ENCODE results near the gene DYNC1H1. TPM values are rescaled to one million over a fixed set of nuclear protein-coding genes. Genes with fewer than 3 reads are reported as not detected.
A peak's percentile ranks its signal among the peaks of the same experiment; 100 is the strongest.

Gene DYNC1H1
- total RNA-seq, 1 donor from 2014 or later, result 564 TPM

DNA sequence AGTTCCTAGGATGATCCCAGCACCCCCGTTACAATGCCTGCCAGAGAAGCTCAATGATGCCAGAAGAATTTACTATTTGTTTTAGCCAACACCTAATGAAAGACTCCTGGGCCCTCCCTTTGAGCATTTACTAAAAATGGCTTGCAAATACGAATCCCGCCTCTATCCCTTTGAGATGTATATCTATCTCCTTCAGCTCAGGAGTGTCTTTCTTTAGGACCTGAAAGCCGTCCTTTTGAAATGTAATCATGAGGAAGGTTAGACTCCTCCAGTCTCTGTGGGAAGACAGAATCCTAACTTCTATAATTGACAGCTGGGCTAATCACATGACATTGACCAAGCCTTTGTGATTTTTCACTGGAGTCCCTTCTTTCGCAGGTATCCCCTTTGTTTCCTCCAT is 19.2 kb upstream of the DYNC1H1 start:
- DNase-seq, result no peak

DNA sequence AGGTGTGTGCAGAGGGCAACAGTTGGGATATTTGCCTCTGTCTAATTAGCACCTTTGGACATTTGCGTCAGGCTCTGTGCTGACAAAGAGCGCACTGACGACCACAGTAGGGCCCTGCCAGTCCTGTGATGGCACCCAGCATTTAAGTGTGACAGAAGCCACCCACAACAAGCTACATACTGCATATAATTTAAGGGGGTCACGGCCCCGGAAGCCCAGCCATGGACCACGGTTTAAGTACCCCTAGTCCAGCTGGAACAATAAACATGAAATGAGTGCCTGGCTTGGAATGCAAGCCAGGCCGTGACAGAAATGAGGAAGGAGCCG is 16.8 kb upstream of the DYNC1H1 start:
- DNase-seq, result no peak

DNA sequence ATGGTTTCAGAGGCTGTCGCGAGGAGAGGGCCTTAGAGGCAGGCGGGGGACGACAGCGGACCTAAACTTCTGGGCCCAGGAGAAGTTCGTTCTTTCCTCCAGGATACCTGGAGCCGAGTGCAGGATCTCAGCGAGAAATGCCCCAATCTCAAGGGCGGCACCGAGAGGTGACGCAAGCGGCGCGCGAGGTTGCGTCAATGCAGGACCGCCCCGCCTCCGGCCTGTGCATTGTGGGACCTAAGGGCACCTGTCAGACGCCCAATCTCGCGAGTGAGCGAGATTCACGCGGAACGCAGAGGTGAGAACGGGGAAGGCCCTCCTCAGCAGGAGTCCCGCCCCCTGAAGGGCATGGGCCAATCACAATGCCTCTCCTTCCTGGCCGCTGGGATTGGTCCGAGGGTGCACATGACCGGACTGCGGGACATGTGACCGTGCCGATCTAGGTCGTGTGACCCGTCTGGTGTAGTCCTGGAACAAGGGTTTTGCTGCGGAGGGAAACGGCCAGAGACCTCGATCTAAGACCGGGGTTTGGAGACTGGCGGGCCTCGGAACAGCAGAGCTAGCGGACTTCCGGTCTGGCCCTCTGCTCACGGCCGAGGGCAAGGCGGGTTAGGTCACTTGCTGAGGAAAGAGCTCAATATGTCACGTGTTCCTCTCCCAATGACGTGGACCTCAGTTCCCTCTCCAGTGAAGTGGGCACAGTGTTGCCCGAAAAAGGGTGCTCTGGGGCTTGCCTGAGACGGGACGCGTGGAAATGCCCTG is 16.3 kb upstream of the DYNC1H1 start:
- DNase-seq, result peak; percentile 100

DNA sequence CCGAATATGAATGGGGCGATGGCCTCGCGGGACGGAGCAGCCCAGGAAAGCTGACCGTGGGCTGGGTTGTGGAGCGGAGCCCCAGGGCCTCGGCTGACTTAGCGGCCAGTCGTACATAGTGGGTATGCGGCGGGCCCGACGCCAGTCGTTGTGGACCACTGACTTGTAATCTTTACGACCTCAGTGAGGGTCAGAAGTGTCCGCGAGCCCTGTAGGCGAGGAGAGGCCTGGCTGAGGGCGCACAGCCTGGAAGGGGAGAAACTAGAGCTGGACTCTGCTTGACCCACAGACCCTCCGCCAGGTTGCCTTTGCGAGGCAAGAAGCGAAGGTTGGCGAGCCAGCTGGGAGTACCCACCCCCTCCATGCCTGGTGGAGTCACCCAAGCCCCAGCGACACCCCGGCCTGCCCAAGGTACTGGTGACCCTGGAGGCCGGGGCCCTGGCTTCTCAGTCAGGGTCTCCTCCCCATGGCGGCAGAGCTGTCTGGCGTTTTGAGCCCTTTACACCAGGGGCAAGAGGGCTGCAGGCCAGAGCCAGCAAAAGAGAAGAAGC is 15.6 kb upstream of the DYNC1H1 start:
- DNase-seq, result no peak

DNA sequence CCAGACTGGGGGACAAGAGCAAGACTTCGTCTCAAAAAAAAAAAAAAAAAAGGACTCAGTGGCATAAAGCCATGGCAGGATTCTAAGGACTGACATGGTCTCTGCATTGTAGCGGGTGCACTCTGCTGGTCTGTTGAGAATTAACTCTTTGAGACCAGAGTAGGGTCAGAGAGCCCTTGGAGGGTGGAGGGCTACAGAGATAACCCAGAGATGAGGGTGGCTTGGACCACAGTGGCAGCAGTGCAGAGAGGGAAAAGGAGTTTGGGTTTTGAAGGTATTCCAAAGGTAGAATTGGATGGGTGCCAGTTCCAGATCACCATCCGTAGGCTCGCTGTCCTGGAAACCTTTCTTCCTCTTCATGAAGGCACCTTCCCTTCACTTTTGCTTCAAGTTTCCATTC is 14.3 kb upstream of the DYNC1H1 start:
- DNase-seq, result no peak

DNA sequence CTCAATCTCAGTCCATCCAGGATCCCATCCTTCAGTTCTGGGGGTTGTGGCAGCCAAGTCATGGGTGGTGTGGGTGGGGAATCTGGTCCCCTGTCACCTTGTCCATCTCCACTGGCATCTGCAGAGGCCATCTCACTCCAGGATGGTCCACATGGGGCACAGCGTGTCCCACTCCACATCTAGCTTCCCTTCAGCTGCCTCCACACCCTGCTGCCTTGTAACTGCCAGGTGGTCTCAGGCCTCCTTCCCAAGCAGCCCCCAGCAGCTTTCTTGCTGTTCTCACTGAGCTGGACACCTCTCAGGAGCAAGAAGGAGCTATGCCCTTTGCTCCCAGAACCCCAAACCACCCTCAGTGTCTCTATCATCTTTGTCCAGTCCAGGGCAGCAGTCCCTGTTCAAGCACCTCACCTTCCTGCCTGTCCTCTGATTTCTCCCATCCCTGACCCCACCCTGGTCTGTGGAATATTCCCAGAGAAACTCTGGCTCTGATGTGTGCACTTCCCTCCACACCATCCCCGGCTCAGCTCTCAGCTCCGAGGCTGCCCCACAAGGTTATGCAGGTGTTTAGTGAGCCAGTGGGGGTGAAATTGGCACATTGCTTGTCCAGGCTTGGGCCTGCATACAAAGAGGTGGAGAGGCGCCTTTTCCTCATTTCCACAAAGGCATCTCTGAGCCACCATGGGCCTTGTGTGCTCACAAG is 13.7 kb upstream of the DYNC1H1 start:
- no peak for DNase-seq

DNA sequence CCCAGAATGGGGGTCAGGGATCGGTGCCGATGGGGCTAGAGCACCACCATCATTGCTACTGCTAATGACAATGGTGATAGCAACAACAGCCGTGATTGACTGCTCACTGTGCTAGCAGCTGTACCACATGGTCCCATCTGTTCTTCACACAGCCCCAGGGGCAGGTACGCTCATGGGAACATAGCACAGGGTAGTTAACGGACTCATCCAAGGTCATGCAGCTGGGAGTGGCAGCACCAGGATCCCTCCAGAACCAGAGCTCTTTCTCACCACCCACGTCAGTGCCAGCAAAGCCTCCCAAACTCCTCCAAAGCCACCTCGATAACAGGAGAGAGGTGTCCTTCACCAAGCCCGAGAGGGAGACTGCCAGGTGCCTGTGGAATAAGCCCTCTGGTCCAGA is 11.2 kb upstream of the DYNC1H1 start:
- DNase-seq, result no peak

DNA sequence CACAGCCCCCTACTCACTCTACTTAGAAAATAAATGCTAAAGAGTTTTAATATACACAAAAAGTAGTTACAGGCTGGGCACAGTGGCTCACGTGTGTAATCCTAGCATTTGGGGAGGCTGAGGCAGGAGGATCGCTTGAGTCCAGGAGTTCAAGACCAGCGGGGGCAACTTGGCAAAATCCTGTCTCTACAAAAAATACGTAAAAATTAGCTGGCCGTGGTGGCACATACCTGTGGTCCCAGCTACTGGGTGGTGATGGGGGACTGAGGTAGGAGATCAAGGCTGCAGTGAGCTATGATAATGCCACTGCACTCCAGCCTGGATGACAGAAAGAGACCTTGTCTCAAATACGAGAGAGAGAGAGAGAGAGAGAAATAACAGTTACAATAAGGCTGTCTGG is 9.9 kb upstream of the DYNC1H1 start:
- DNase-seq, result no peak

DNA sequence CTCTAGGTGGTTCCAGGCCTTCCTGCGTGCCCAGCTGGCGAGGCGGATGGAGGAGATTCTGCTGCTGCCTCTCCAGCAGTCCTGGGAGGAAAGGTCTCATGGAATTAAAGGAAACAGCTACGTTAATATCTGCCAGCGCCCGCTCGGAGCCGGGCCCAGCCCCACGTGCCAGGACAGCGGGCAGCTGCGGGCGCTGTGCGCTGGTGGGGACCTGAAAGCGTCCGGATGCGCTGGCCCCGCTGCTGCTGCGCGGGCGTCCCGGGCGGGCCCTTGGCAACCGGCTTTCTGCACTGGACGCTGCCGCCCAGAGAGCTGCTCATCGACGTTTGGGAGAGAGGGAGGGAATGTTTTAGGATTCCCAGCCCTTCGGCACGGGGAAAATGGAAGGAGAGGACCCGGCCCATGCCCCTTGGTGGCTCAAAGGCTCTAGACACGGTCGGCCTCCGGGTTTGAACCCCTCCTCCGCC is 8.6 kb upstream of the DYNC1H1 start:
- no peak for DNase-seq

DNA sequence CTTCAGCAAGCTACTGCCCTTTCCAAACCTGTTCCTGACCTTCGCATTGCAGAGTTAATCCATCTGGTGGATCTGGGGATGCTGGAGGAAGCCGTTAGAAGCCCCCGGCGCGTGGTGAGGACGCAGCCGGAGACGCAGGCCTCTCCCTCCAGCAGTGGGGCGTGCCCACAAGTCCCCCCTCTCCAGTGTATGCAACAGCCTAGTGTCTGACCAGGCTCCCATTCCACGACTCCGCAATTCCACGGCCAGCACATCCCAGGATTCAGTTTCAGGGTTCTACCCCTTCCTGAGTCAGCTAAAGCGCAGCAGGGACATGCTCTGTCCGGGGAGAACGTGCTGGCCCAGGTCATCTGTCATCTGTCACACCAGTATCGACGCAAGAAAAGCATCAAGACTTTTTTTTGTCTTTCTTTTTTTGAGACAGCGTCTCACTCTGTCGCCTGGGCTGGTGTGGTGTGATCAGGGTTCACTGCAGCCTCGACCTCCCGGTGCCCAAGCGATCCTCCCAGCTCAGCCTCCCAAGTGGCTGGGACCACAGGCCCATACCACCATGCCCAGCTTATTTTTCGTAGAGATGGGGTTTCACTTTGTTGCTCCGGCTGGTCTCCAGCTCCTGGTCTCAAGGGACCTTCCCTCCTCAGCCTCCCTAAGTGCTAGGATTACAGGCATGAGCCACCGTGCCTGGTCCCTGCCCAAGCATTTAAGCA is 8.0 kb upstream of the DYNC1H1 start:
- DNase-seq, result no peak

DNA sequence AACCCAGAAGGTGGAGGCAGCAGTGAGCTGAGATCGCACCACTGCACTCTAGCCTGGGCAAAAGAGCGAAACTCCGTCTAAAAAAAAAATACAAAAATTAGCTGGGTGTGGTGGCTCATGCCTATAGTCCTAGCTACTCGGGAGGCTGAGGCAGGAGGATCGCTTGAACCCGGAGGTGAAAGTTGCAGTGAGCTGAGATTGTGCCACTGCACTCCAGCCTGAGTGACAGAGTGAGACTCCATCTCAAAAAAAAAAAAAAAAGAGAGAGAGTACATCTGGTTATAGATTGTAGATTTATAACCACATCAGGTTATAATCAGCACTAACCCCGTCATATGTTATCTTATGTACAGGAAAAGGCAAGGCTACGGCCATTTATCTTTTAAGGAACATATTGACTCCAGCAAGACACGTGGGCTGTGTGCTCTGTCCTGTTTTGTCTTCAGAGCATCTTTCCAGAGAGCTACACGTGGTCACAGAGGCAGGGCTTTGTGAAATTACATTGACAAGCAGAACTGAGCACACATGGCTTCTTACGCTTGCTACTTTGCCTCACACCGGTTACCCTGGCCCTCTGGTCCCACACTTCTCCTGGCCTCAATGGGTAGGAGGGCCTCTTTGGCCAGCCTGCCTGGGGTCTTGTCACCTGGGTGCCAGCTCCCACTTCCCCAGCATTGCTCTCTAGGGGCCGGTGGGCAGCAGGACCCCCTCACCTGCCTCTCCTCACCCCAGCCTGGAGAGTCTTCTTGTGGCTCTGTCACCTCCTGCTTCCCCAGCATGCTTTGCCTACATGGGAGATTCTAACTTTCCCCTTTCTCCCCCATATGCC is 6.8 kb upstream of the DYNC1H1 start:
- no peak for DNase-seq

DNA sequence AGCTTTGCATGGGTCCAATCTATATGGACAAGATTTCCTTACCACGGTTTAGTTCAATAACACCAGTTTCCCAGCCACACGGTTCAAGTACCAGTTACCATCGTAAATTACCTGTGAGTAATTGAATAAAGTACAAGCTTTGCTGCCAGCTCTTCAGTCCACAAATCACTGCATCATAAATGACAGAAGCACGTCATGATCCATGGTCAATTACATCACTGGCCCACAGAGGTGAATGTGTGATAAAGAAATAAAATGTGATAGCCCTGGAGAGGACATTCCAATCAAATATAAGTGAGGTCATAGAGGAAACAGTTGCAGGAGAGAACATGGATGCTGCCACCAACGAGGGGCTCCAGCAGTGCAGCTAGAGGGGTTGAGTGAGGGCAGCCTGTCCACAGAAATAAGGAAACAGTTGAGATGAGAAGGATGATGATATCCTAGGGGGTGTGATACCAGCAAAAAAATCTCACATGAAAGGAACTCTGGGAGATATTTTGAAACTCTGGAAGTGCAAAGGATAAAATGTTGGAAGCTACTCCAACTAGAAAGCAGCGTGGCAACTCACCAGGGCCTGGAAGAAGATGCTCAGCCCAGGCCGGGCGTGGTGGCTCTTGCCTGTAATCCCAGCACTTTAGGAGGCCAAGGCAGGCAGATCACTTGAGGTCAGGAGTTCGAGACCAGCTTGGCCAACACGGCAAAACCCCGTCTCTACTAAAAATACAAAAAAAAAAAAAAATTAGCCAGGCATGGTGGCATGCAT is 5.8 kb upstream of the DYNC1H1 start:
- DNase-seq, result no peak

DNA sequence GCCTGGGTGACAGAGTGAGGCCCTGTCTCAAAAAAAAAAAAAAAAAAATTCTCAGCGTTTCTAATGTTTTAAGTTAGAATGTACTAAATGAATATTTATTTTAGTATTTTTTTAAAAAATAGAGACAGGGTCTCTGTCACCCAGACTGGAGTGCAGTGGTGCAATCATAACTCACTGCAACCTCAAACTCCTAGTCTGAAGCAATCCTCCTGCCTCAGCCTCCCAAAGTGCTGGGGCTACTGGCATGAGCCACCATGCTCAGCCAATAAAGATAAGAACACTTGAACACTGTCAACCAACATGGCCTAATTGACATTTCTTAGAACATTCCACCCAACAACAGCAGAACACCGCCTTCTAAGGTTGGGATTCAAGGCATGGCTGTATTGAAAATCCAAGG is 5.1 kb upstream of the DYNC1H1 start:
- no peak for DNase-seq

DNA sequence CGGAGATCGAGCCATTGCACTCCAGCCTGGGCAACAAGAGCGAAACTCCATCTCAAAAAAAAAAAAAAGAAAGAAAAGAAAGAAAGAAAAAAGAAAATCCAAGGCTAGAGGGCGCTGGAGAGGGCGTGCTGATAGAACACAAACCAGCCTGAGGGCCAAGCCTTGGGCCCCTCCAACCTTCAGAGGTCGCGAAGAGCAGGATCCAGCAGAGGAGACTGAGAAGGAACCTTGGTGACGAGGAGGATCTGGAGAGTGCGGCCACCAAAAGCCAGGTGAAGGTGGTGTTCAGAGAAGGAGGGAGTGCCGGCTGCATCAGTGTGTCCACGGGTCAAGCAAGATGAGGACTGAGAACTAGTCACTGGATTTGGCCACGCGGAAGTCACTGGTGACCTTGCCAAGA is 4.1 kb upstream of the DYNC1H1 start:
- peak; percentile 52 for DNase-seq

DNA sequence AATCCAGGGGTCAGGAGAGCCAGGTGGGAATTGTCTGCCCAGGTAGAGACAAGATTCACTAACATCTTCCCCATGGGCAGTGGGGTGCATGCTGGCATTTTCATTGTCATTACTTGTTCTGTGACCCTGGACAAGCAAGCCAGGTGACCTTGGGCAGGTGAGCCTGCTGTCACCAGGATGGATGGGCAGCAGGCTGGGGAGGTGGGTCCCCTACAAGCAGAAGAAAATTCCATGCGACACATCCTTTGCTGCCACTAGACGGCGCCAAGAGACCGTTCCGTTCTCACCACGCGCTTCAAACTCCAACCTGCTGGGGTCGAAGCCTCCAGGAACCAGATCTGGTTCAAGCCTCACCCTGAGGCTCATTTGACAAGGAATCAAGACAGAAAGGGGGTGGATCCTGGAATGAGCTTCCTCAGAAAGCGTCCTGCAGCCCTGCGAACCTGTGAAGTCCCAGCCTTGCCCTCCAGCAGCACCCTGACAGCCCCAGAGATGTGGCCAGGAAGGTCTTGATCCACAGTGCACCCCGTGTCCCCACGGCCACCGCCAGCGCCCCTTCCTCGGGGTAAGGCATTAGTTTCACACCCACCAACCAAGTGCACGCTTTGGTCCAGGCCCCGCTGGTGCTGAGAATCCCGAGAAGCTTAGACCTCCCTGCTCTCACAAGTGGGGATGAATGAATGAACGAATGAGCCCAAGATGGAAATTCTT is 3.2 kb upstream of the DYNC1H1 start:
- peak; percentile 91 for DNase-seq

DNA sequence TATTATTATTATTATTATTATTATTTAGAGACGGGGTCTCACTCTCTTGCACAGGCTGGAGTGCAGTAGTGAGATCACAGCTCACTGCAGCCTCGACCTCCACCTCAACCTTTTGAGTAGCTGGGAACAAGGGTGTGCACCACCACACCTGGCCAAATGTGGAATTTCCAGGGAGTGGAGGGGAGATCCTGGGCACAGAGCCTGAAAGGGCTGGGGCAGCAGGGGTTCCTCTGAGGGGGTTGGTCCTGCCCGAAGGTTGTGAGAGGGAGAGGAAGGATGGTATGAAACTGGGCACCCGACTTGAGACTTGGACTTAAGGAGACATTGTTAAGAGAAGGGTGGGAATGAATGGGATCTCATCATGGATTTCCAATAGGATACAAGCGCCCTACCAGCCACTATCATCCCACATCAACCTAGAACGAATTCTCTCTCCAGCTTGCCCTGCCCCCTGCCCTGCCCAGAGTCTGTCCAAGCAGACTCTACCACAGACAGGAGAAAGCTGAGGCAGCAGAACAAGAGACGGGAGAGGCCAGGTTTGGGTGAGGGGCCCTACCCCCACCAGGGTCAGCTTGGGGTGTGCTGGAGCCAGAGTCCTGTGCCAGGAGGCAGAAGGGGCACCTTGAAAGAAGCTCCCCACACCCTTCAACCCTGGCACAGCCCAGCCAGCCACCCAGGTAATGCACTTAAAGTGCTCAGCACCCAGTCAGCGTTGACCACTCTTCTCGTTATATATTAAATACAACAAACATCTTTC is 2.4 kb upstream of the DYNC1H1 start:
- no peak for DNase-seq

DNA sequence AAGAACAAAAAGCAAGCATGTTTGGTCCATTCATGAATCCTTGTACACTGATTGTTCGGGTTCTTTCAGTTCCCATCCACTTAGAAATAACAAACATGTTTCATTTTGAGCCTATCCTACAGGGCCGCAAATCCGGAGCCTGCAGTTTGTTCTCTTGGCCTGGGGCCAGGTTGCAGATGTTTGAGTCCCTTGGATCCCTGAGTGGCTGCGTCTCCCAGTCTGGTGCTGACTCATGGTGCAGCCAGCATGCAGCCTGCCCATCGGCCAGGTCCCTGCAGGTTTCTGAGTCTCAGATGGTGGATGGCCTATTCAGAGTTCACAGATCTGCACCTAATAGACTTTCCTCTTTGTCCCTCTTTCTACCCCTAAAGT is 1.9 kb upstream of the DYNC1H1 start:
- DNase-seq, result peak; percentile 68

DNA sequence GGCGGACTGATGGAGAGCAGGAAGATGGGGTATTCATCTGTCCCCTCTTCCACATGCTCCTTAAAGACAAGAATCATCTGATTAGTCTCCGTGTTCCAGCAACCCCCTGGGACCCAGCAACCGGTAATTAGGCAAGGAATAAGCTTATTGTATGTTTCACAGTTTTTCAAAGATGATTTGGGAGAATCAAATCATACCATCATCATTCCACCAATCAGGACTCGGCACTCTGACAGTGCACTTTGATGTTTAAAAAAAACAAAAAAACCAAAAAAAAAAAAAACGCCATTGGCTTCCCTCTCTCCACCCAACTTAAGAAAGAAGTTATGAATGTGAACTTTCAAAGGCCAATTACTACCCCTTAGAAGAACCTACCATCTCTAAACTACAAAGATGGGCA is 1.3 kb upstream of the DYNC1H1 start:
- DNase-seq, result no peak

DNA sequence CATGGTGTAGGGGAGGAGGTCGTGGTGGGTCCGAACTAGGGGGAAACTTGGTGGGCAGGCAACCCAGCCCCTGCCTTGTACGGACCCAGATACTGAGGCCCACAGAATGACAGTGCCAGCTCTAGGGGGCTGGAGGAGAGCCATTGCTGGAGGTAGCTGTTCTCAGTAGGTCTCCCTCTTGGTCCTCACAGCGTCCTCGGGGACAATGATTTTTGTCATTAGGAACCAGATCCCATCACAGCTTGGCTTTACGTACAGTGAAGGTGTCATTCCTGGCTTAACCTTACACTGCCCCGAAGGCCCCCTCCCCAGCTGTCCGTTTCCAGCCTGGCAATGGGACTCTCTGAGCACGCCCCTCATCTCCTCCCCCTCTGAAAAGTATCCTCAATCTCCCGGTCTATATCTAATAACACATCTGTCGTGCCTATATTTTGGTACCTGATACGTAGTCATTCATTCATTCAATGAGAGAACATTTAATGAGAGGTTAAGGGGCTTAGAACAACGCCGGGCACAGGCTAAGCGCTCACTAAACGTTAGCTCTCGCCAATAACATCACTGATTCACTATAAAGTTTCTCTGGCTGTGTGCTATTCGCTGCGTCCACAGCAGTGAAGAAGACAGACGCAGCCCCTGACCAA is 597 bp upstream of the DYNC1H1 start:
- no peak for DNase-seq

DNA sequence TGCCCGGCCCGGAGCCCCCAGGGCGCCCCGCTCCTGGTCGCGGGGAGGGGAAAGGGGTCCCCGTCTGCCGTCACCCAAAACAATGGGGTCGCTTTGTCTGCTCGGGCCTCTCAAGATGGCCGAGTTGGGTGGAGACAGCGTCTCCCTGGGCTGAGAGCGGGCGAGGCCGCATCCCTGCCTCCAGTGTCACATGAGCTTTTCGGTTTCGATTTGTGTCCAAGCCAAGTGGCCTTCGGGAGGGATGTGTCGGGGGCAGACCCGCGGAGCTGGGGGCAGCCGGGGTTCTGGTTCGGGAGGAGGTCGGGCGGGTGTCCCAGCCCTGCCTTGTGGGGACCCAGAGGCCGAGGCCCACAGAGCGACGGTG is 790 bp downstream of the DYNC1H1 start:
- peak; percentile 75 for DNase-seq

All from dermis blood vessel endothelial cell (primary cell).